ENCODE measurements around the gene FMNL2.

The FMNL2 gene

DNA sequence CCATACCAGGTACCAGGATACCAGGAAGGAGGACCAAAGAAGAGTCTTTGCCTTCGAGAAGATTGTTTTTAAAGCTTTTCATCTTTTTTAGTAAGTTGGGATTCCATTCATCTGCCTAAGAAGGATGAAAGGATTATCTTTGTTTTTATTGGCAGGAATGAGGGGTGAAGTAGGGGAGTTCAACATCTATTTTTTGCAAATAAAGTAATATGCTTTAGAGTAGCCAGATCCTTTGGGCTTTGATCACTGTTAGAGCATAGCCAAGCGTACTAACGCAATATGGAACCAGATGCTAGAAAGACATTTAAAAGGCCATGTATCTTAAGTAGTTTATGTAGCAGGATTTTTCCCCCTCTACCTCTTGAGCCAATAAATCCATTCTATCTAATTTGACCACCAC lies 249.3 kb downstream of the FMNL2 start:
- H3K9me3 ChIP-seq (ENCODE audit: control insufficient read depth, insufficient read depth, low read depth, low read length) = no peaks in the 10 kb centered on the region
- 0 out of 2 replicates have a peak, but pooled peaks cover 3% of the 10 kb centered on the region for H3K4me1 ChIP-seq (ENCODE audit: control insufficient read depth, insufficient read depth, low read length)
- ChIA-PET POLR2A (no interaction called here), CTCF (no interaction called here)
- peaks cover 0 to 6% of the 10 kb centered on the region in 2 experiments; a peak in 1 of 3 replicates for H3K36me3 ChIP-seq (ENCODE audit: control insufficient read depth in 2 of 2, insufficient read depth in 1 of 2, low read length in 2 of 2)
- H3K27ac ChIP-seq (ENCODE audit: extremely low read depth, low read depth, low read length) = no peak overlapping the region
- no peak overlapping the region for H3K4me3 ChIP-seq (ENCODE audit: low read depth, low read length)
- TF ChIP-seq, protein P1, sequence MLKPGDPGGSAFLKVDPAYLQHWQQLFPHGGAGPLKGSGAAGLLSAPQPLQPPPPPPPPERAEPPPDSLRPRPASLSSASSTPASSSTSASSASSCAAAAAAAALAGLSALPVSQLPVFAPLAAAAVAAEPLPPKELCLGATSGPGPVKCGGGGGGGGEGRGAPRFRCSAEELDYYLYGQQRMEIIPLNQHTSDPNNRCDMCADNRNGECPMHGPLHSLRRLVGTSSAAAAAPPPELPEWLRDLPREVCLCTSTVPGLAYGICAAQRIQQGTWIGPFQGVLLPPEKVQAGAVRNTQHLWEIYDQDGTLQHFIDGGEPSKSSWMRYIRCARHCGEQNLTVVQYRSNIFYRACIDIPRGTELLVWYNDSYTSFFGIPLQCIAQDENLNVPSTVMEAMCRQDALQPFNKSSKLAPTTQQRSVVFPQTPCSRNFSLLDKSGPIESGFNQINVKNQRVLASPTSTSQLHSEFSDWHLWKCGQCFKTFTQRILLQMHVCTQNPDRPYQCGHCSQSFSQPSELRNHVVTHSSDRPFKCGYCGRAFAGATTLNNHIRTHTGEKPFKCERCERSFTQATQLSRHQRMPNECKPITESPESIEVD (tag by site-specific recombination; IDR thresholded peaks at IDR 0.05) = no peak
- TF ChIP-seq, protein P2, sequence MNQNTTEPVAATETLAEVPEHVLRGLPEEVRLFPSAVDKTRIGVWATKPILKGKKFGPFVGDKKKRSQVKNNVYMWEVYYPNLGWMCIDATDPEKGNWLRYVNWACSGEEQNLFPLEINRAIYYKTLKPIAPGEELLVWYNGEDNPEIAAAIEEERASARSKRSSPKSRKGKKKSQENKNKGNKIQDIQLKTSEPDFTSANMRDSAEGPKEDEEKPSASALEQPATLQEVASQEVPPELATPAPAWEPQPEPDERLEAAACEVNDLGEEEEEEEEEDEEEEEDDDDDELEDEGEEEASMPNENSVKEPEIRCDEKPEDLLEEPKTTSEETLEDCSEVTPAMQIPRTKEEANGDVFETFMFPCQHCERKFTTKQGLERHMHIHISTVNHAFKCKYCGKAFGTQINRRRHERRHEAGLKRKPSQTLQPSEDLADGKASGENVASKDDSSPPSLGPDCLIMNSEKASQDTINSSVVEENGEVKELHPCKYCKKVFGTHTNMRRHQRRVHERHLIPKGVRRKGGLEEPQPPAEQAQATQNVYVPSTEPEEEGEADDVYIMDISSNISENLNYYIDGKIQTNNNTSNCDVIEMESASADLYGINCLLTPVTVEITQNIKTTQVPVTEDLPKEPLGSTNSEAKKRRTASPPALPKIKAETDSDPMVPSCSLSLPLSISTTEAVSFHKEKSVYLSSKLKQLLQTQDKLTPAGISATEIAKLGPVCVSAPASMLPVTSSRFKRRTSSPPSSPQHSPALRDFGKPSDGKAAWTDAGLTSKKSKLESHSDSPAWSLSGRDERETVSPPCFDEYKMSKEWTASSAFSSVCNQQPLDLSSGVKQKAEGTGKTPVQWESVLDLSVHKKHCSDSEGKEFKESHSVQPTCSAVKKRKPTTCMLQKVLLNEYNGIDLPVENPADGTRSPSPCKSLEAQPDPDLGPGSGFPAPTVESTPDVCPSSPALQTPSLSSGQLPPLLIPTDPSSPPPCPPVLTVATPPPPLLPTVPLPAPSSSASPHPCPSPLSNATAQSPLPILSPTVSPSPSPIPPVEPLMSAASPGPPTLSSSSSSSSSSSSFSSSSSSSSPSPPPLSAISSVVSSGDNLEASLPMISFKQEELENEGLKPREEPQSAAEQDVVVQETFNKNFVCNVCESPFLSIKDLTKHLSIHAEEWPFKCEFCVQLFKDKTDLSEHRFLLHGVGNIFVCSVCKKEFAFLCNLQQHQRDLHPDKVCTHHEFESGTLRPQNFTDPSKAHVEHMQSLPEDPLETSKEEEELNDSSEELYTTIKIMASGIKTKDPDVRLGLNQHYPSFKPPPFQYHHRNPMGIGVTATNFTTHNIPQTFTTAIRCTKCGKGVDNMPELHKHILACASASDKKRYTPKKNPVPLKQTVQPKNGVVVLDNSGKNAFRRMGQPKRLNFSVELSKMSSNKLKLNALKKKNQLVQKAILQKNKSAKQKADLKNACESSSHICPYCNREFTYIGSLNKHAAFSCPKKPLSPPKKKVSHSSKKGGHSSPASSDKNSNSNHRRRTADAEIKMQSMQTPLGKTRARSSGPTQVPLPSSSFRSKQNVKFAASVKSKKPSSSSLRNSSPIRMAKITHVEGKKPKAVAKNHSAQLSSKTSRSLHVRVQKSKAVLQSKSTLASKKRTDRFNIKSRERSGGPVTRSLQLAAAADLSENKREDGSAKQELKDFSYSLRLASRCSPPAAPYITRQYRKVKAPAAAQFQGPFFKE (tag by site-specific recombination; IDR thresholded peaks at IDR 0.05; ENCODE audit: borderline replicate concordance) = no peak
- TF ChIP-seq, protein P3, sequence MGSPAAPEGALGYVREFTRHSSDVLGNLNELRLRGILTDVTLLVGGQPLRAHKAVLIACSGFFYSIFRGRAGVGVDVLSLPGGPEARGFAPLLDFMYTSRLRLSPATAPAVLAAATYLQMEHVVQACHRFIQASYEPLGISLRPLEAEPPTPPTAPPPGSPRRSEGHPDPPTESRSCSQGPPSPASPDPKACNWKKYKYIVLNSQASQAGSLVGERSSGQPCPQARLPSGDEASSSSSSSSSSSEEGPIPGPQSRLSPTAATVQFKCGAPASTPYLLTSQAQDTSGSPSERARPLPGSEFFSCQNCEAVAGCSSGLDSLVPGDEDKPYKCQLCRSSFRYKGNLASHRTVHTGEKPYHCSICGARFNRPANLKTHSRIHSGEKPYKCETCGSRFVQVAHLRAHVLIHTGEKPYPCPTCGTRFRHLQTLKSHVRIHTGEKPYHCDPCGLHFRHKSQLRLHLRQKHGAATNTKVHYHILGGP (tag by site-specific recombination; IDR thresholded peaks at IDR 0.05) = no peak
- TF ChIP-seq IKZF3 (tag by site-specific recombination; IDR thresholded peaks at IDR 0.05) (no peak), ZNF521 (tag by site-specific recombination; IDR thresholded peaks at IDR 0.05) (no peak), ZNF24 (tag by site-specific recombination; IDR thresholded peaks at IDR 0.05) (no peak), ZBTB7A (tag by site-specific recombination; IDR thresholded peaks at IDR 0.05; ENCODE audit: low read depth) (no peak), ZNF610 (tag by site-specific recombination; IDR thresholded peaks at IDR 0.05; ENCODE audit: borderline replicate concordance) (no peak), ZNF624 (tag by site-specific recombination; IDR thresholded peaks at IDR 0.05) (no peak), WT1 (tag by site-specific recombination; IDR thresholded peaks at IDR 0.05) (no peak), GLI4 (tag by site-specific recombination; IDR thresholded peaks at IDR 0.05) (no peak)
- TF ChIP-seq, protein P4, sequence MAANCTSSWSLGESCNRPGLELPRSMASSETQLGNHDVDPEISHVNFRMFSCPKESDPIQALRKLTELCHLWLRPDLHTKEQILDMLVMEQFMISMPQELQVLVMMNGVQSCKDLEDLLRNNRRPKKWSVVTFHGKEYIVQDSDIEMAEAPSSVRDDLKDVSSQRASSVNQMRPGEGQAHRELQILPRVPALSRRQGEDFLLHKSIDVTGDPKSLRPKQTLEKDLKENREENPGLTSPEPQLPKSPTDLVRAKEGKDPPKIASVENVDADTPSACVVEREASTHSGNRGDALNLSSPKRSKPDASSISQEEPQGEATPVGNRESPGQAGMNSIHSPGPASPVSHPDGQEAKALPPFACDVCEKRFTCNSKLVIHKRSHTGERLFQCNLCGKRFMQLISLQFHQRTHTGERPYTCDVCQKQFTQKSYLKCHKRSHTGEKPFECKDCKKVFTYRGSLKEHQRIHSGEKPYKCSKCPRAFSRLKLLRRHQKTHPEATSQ (tag by site-specific recombination; IDR thresholded peaks at IDR 0.05) = no peak
- TF ChIP-seq, protein P5, sequence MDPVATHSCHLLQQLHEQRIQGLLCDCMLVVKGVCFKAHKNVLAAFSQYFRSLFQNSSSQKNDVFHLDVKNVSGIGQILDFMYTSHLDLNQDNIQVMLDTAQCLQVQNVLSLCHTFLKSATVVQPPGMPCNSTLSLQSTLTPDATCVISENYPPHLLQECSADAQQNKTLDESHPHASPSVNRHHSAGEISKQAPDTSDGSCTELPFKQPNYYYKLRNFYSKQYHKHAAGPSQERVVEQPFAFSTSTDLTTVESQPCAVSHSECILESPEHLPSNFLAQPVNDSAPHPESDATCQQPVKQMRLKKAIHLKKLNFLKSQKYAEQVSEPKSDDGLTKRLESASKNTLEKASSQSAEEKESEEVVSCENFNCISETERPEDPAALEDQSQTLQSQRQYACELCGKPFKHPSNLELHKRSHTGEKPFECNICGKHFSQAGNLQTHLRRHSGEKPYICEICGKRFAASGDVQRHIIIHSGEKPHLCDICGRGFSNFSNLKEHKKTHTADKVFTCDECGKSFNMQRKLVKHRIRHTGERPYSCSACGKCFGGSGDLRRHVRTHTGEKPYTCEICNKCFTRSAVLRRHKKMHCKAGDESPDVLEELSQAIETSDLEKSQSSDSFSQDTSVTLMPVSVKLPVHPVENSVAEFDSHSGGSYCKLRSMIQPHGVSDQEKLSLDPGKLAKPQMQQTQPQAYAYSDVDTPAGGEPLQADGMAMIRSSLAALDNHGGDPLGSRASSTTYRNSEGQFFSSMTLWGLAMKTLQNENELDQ (tag by site-specific recombination; IDR thresholded peaks at IDR 0.05; ENCODE audit: low read depth) = no peak

Measured in HEK293 (cell line).